ENCODE data around the gene HYDIN.

DNA sequence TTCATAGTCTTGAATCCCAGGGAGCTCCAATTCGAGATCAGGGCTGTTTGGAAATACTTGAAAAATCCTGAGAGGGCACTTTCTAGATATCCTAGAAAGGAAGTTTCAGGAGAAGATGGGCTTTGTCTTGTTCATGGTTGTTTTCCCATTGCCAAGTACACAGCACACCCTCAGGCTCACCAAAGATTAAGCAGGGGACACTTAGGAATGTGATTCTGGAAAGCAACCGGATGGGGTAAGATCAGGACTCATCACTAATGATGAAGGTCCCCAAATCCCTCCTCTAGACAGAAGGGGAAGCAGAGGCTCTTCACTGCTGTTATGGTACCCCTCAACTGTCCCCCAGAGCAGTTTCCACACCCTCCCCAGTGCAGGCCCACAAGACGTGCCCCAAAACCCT, 470.3 kb downstream of the HYDIN start:
- TF ChIP-seq, protein P1, sequence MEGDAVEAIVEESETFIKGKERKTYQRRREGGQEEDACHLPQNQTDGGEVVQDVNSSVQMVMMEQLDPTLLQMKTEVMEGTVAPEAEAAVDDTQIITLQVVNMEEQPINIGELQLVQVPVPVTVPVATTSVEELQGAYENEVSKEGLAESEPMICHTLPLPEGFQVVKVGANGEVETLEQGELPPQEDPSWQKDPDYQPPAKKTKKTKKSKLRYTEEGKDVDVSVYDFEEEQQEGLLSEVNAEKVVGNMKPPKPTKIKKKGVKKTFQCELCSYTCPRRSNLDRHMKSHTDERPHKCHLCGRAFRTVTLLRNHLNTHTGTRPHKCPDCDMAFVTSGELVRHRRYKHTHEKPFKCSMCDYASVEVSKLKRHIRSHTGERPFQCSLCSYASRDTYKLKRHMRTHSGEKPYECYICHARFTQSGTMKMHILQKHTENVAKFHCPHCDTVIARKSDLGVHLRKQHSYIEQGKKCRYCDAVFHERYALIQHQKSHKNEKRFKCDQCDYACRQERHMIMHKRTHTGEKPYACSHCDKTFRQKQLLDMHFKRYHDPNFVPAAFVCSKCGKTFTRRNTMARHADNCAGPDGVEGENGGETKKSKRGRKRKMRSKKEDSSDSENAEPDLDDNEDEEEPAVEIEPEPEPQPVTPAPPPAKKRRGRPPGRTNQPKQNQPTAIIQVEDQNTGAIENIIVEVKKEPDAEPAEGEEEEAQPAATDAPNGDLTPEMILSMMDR (IDR thresholded peaks at IDR 0.05 in 2 of 3, conservative IDR thresholded peaks at IDR 0.05 in 1 of 3; ENCODE audit: insufficient read depth in 2 of 3, low read depth in 1 of 3, low read length in 3 of 3), result no peak
- TF ChIP-seq, protein P2, sequence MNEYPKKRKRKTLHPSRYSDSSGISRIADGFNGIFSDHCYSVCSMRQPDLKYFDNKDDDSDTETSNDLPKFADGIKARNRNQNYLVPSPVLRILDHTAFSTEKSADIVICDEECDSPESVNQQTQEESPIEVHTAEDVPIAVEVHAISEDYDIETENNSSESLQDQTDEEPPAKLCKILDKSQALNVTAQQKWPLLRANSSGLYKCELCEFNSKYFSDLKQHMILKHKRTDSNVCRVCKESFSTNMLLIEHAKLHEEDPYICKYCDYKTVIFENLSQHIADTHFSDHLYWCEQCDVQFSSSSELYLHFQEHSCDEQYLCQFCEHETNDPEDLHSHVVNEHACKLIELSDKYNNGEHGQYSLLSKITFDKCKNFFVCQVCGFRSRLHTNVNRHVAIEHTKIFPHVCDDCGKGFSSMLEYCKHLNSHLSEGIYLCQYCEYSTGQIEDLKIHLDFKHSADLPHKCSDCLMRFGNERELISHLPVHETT (CRISPR knock-in tag; conservative IDR thresholded peaks at IDR 0.05 in 1 of 2, IDR thresholded peaks at IDR 0.05 in 1 of 2), result no peak
- TF ChIP-seq POLR2A (conservative IDR thresholded peaks at IDR 0.05) (no peak), BRCA1 (IDR thresholded peaks at IDR 0.05) (no peak), BRCA1 (CRISPR knock-in tag; IDR thresholded peaks at IDR 0.05) (no peak), ZFP36 (IDR thresholded peaks at IDR 0.05; ENCODE audit: low read depth, low read length, partially characterized antibody) (no peak), ERF (CRISPR knock-in tag; IDR thresholded peaks at IDR 0.05) (no peak), MYNN (IDR thresholded peaks at IDR 0.05) (no peak), MYNN (CRISPR knock-in tag; IDR thresholded peaks at IDR 0.05) (no peak), POLR2H (tag; IDR thresholded peaks at IDR 0.05; ENCODE audit: low read depth) (no peak), ZNF174 (CRISPR knock-in tag; IDR thresholded peaks at IDR 0.05) (no peak), KDM1A (IDR thresholded peaks at IDR 0.05) (no peak), DACH1 (IDR thresholded peaks at IDR 0.05; ENCODE audit: partially characterized antibody) (no peak)
- TF ChIP-seq, protein P3, sequence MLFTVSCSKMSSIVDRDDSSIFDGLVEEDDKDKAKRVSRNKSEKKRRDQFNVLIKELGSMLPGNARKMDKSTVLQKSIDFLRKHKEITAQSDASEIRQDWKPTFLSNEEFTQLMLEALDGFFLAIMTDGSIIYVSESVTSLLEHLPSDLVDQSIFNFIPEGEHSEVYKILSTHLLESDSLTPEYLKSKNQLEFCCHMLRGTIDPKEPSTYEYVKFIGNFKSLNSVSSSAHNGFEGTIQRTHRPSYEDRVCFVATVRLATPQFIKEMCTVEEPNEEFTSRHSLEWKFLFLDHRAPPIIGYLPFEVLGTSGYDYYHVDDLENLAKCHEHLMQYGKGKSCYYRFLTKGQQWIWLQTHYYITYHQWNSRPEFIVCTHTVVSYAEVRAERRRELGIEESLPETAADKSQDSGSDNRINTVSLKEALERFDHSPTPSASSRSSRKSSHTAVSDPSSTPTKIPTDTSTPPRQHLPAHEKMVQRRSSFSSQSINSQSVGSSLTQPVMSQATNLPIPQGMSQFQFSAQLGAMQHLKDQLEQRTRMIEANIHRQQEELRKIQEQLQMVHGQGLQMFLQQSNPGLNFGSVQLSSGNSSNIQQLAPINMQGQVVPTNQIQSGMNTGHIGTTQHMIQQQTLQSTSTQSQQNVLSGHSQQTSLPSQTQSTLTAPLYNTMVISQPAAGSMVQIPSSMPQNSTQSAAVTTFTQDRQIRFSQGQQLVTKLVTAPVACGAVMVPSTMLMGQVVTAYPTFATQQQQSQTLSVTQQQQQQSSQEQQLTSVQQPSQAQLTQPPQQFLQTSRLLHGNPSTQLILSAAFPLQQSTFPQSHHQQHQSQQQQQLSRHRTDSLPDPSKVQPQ (CRISPR knock-in tag; IDR thresholded peaks at IDR 0.05; ENCODE audit: borderline replicate concordance), result no peak
- TF ChIP-seq, protein P4, sequence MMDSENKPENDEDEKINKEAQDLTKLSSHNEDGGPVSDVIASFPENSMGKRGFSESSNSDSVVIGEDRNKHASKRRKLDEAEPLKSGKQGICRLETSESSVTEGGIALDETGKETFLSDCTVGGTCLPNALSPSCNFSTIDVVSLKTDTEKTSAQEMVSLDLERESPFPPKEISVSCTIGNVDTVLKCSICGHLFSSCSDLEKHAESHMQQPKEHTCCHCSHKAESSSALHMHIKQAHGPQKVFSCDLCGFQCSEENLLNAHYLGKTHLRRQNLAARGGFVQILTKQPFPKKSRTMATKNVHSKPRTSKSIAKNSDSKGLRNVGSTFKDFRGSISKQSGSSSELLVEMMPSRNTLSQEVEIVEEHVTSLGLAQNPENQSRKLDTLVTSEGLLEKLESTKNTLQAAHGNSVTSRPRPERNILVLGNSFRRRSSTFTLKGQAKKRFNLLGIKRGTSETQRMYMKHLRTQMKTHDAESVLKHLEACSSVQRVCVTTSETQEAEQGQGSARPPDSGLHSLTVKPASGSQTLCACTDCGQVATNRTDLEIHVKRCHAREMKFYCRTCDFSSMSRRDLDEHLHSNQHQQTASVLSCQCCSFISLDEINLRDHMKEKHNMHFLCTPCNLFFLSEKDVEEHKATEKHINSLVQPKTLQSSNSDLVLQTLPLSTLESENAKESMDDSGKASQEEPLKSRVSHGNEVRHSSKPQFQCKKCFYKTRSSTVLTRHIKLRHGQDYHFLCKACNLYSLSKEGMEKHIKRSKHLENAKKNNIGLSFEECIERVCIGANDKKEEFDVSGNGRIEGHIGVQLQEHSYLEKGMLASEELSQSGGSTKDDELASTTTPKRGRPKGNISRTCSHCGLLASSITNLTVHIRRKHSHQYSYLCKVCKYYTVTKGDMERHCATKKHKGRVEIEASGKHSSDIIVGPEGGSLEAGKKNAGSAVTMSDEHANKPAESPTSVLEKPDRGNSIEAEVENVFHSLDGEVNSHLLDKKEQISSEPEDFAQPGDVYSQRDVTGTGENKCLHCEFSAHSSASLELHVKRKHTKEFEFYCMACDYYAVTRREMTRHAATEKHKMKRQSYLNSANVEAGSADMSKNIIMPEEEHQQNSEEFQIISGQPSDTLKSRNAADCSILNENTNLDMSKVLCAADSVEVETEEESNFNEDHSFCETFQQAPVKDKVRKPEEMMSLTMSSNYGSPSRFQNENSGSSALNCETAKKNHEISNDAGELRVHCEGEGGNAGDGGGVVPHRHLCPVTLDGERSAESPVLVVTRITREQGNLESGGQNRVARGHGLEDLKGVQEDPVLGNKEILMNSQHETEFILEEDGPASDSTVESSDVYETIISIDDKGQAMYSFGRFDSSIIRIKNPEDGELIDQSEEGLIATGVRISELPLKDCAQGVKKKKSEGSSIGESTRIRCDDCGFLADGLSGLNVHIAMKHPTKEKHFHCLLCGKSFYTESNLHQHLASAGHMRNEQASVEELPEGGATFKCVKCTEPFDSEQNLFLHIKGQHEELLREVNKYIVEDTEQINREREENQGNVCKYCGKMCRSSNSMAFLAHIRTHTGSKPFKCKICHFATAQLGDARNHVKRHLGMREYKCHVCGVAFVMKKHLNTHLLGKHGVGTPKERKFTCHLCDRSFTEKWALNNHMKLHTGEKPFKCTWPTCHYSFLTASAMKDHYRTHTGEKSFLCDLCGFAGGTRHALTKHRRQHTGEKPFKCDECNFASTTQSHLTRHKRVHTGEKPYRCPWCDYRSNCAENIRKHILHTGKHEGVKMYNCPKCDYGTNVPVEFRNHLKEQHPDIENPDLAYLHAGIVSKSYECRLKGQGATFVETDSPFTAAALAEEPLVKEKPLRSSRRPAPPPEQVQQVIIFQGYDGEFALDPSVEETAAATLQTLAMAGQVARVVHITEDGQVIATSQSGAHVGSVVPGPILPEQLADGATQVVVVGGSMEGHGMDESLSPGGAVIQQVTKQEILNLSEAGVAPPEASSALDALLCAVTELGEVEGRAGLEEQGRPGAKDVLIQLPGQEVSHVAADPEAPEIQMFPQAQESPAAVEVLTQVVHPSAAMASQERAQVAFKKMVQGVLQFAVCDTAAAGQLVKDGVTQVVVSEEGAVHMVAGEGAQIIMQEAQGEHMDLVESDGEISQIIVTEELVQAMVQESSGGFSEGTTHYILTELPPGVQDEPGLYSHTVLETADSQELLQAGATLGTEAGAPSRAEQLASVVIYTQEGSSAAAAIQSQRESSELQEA (IDR thresholded peaks at IDR 0.05; ENCODE audit: low read depth), result no peak
- TF ChIP-seq, protein P5, sequence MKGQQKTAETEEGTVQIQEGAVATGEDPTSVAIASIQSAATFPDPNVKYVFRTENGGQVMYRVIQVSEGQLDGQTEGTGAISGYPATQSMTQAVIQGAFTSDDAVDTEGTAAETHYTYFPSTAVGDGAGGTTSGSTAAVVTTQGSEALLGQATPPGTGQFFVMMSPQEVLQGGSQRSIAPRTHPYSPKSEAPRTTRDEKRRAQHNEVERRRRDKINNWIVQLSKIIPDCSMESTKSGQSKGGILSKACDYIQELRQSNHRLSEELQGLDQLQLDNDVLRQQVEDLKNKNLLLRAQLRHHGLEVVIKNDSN (CRISPR knock-in tag; IDR thresholded peaks at IDR 0.05), result no peak
